Upper lobe of right lung (tissue), 1 donor: Measurements from ENCODE around the gene TRIM59. TPM values are rescaled to one million over a fixed set of nuclear protein-coding genes. Genes with fewer than 3 reads are reported as not detected.

Experiments used
- ATAC-seq: fragments of 200-7000 bp; cut with Tn5 transposase; one replicate; pipeline ENCODE4 v1.9.1; 2020; ENCODE audit warnings: mild to moderate bottlenecking, moderate library complexity
- DNase-seq: peaks from one replicate; pipeline ENCODE4 v3.0.0-alpha.2; 2020
- H3K27ac ChIP-seq: fragments of 200-600 bp; one replicate; pipeline ENCODE4 v1.8.0; 2022
- H3K27me3 ChIP-seq: fragments of 200-600 bp; one replicate; pipeline ENCODE4 v1.8.0; 2022; ENCODE audit warnings: mild to moderate bottlenecking
- H3K36me3 ChIP-seq: fragments of 200-600 bp; one replicate; pipeline ENCODE4 v1.8.0; 2022
- H3K4me1 ChIP-seq: fragments of 200-600 bp; one replicate; pipeline ENCODE4 v1.8.0; 2022
- H3K4me3 ChIP-seq: fragments of 200-600 bp; one replicate; pipeline ENCODE4 v1.8.0; 2022; ENCODE audit warnings: mild to moderate bottlenecking
- H3K9me3 ChIP-seq: fragments of 200-600 bp; one replicate; pipeline ENCODE4 v1.8.0; 2022
- CTCF ChIP-seq: fragments of 200-600 bp; IDR thresholded peaks from one replicate; pipeline ENCODE4 v1.8.0; 2022; ENCODE audit warnings: antibody characterized with exemption
- intact Hi-C: fragments of 100-400 bp; cut with DNase I; formaldehyde crosslinking; loops from one replicate; pipeline ENCODE4 v1.11.0; 2022
- total RNA-seq: library from RNA; stranded (reverse); fragmentation: NEBNext Ultra II Directional; extraction: Animal tissue kit (Norgen Biotek cat#: 25700); gene quantifications from one replicate; pipeline ENCODE4 v1.2.1, GENCODE V29; 2021
- donor health status: DM: no; HTN: yes; CAD: no; lungs with severe emphysema.

Gene TRIM59
- total RNA-seq, 1 donor from 2014 or later: 4.5 TPM

GRCh38 chr3:160413613-160414248 lies 35.9 kb downstream of the TRIM59 start:
- DNase-seq: no peak
- H3K9me3 ChIP-seq: no peaks in the 10 kb centered on the region
- ATAC-seq: peak; percentile 95
- TF ChIP-seq CTCF: peak; percentile 92
- H3K36me3 ChIP-seq: peaks cover 56% of the 10 kb centered on the region
- H3K27ac ChIP-seq: no peak overlapping the region
- intact Hi-C loops: no loop called here
- no peak overlapping the region for H3K4me3 ChIP-seq
- no peaks in the 10 kb centered on the region for H3K4me1 ChIP-seq
- no peaks in the 10 kb centered on the region for H3K27me3 ChIP-seq

GRCh38 chr3:160412477-160412876 lies 37.1 kb downstream of the TRIM59 start:
- intact Hi-C loops: no loop called here

GRCh38 chr3:160409812-160410610 lies 39.6 kb downstream of the TRIM59 start:
- no peaks in the 10 kb centered on the region for H3K4me1 ChIP-seq
- no peak for DNase-seq
- H3K4me3 ChIP-seq: no peak overlapping the region
- H3K9me3 ChIP-seq: no peaks in the 10 kb centered on the region
- peaks cover 27% of the 10 kb centered on the region for H3K36me3 ChIP-seq
- no peak overlapping the region for H3K27ac ChIP-seq
- TF ChIP-seq CTCF: no peak
- intact Hi-C loops: no loop called here
- ATAC-seq: no peak
- H3K27me3 ChIP-seq: no peaks in the 10 kb centered on the region

More at GRCh38 chr3:160412477-160412876, 37.1 kb downstream of the TRIM59 start:
- H3K9me3 ChIP-seq: no peaks in the 10 kb centered on the region
- peaks cover 44% of the 10 kb centered on the region for H3K36me3 ChIP-seq
- no peak overlapping the region for H3K27ac ChIP-seq
- DNase-seq (no peak), ATAC-seq (no peak)
- no peak for TF ChIP-seq CTCF
- H3K27me3 ChIP-seq: no peaks in the 10 kb centered on the region
- no peak overlapping the region for H3K4me3 ChIP-seq
- H3K4me1 ChIP-seq: no peaks in the 10 kb centered on the region

- Histone ChIP-seq H3K27ac (peak overlapping the region; percentile 88), H3K9me3 (no peaks in the 10 kb centered on the region), H3K36me3 (peaks cover 7% of the 10 kb centered on the region), H3K4me3 (peak overlapping the region; percentile 90), H3K27me3 (no peaks in the 10 kb centered on the region), H3K4me1 (peaks cover 3% of the 10 kb centered on the region)
- DNase-seq (no peak), ATAC-seq (no peak)
- TF ChIP-seq CTCF: no peak
- intact Hi-C loops: no loop called here
Measured at GRCh38 chr3:160403796-160404470, 45.7 kb downstream of the TRIM59 start.

- intact Hi-C loops: no loop called here
- DNase-seq (no peak), ATAC-seq (no peak)
- Histone ChIP-seq H3K27me3 (no peaks in the 10 kb centered on the region), H3K36me3 (peaks cover 7% of the 10 kb centered on the region), H3K4me1 (peaks cover 7% of the 10 kb centered on the region), H3K4me3 (peak overlapping the region; percentile 90), H3K27ac (peak overlapping the region; percentile 88), H3K9me3 (no peaks in the 10 kb centered on the region)
- no peak for TF ChIP-seq CTCF
Measured at GRCh38 chr3:160403028-160403545, 46.5 kb downstream of the TRIM59 start.
